ENCODE data around the gene SLC25A28.

SLC25A28 gene

GRCh38 chr10:99582255-99582770 is 37.9 kb downstream of the SLC25A28 start:
- no peak for DNase-seq

- DNase-seq = no peak
Observed at GRCh38 chr10:99579971-99580370, 40.3 kb downstream of the SLC25A28 start.

- DNase-seq = no peak
Observed at GRCh38 chr10:99573790-99574189, 46.4 kb downstream of the SLC25A28 start.

GRCh38 chr10:99571816-99572215 is 48.4 kb downstream of the SLC25A28 start:
- no peak for DNase-seq

- DNase-seq = no peak
Observed at GRCh38 chr10:99569961-99570360, 50.3 kb downstream of the SLC25A28 start.

GRCh38 chr10:99569253-99569939 is 50.8 kb downstream of the SLC25A28 start:
- DNase-seq = no peak

- DNase-seq = no peak
Observed at GRCh38 chr10:99565166-99565565, 55.1 kb downstream of the SLC25A28 start.

- no peak for DNase-seq
Observed at GRCh38 chr10:99564361-99564760, 55.9 kb downstream of the SLC25A28 start.

- DNase-seq = no peak
Observed at GRCh38 chr10:99562631-99563030, 57.6 kb downstream of the SLC25A28 start.
